Upper lobe of left lung (tissue), 6 donors: ENCODE measurements around the gene AGBL1. TPM values are rescaled to one million over a fixed set of nuclear protein-coding genes. Genes with fewer than 3 reads are reported as not detected.

Source experiments
- ATAC-seq, 2 donors: fragments of 200-7000 bp; cut with Tn5 transposase; one replicate each; pipeline ENCODE4 v1.9.1; 2022; ENCODE audit warnings: mild to moderate bottlenecking in 2 of 2, moderate library complexity in 2 of 2; ENCODE audit not compliant: low FRiP score in 2 of 2
- DNase-seq, 2 donors: peaks; one replicate each; pipeline ENCODE4 v3.0.0-alpha.2; 2019 to 2020
- H3K27ac ChIP-seq, 4 donors: fragments of 200-600 bp; sonication (generic); one replicate each; pipeline ENCODE4 v1.5.1; 2016 to 2019
- H3K27me3 ChIP-seq, 4 donors: fragments of 200-600 bp; sonication (generic); one replicate each; pipeline ENCODE4 v1.5.1; 2017 to 2019
- H3K36me3 ChIP-seq, 4 donors: fragments of 200-600 bp; sonication (generic); one replicate each; pipeline ENCODE4 v1.5.1; 2016 to 2019
- H3K4me1 ChIP-seq, 4 donors: fragments of 200-600 bp; sonication (generic); one replicate each; pipeline ENCODE4 v1.5.1; 2018 to 2019
- H3K4me3 ChIP-seq, 4 donors: fragments of 200-600 bp; sonication (generic); one replicate each; pipeline ENCODE4 v1.5.1; 2017 to 2019; ENCODE audit warnings: mild to moderate bottlenecking in 2 of 4, moderate library complexity in 1 of 4
- H3K9me3 ChIP-seq, 4 donors: fragments of 200-600 bp; sonication (generic); one replicate each; pipeline ENCODE4 v1.5.1; 2018 to 2019
- EP300 ChIP-seq, 4 donors: sonication (generic); formaldehyde crosslinking; IDR thresholded peaks; one replicate each; pipeline ENCODE4 v1.5.1; 2017; ENCODE audit warnings: antibody characterized with exemption in 4 of 4, control low read depth in 2 of 4
- POLR2A ChIP-seq, 4 donors: fragments of 450-650 bp; IDR thresholded peaks; one replicate each; pipeline ENCODE4 v1.5.1; 2016 to 2017; ENCODE audit warnings: antibody characterized with exemption in 4 of 4, mild to moderate bottlenecking in 2 of 4
- POLR2AphosphoS5 ChIP-seq, 2 donors: sonication (generic); formaldehyde crosslinking; IDR thresholded peaks; one replicate each; pipeline ENCODE4 v1.5.1; 2017; ENCODE audit warnings: antibody characterized with exemption in 2 of 2
- whole genome bisulfite sequencing, 2 donors: methylation state at CpG; one replicate each; pipeline ENCODE4 v1.1.5; 2017 to 2018; 5-methylcytosine and 5-hydroxymethylcytosine counted together
- total RNA-seq, 6 donors: library from RNA; depleted of rRNA in 4 of 6; stranded (reverse); fragments of >200 nt in 4 of 6; gene quantifications; one replicate each; pipeline versions ENCODE4 v1.1.0 to v1.2.1, GENCODE V29; 2016 to 2021
- TF ChIP-seq, protein P1 (sequence below), 6 experiments: fragments of 450-650 bp in 4 of 6; fragments of 200-600 bp in 2 of 6; sonication (generic) in 2 of 6; IDR thresholded peaks; one replicate each; pipeline ENCODE4 v1.5.1; 2016 to 2019; ENCODE audit warnings: antibody characterized with exemption in 6 of 6
- donor health status: DM: no; HTN: no; CAD: no; lungs with moderate emphysema.
- donor health status: DM: no; HTN: yes; CAD: no; lungs with severe emphysema.

Gene AGBL1
- total RNA-seq, 6 donors from 2014 or later, result 3.1 to 23.0 (median 14.5) TPM

DNA sequence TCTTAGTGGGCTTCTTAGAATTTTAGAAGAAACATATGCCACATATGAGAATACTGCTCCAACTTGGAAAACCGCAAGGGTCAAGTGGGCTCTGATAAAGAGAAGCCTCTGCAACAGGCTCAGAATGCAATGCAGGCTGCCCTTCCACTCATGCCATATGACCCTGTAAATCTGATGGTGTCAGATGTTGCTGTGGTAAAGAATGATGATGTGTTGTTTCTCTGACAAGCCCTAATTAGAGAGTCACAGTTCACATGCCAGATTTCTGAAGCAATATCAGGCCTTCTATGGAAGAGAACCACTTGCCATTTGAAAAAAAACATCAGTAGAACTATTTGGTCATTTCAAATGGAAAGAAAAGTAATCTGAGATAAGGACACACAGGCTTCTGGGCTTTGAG, 749.6 kb downstream of the AGBL1 start:
- DNase-seq (no peak), ATAC-seq (no peak)
- Histone ChIP-seq H3K27ac (no peak overlapping the region), H3K27me3 (no peaks in the 10 kb centered on the region), H3K36me3 (no peaks in the 10 kb centered on the region), H3K9me3 (no peaks in the 10 kb centered on the region), H3K4me1 (no peaks in the 10 kb centered on the region), H3K4me3 (no peak overlapping the region)
- no peak for TF ChIP-seq POLR2A (IDR thresholded peaks at IDR 0.05)
- TF ChIP-seq EP300 (IDR thresholded peaks at IDR 0.05), result no peak
- no peak for TF ChIP-seq POLR2AphosphoS5 (IDR thresholded peaks at IDR 0.05)
- TF ChIP-seq, protein P1, sequence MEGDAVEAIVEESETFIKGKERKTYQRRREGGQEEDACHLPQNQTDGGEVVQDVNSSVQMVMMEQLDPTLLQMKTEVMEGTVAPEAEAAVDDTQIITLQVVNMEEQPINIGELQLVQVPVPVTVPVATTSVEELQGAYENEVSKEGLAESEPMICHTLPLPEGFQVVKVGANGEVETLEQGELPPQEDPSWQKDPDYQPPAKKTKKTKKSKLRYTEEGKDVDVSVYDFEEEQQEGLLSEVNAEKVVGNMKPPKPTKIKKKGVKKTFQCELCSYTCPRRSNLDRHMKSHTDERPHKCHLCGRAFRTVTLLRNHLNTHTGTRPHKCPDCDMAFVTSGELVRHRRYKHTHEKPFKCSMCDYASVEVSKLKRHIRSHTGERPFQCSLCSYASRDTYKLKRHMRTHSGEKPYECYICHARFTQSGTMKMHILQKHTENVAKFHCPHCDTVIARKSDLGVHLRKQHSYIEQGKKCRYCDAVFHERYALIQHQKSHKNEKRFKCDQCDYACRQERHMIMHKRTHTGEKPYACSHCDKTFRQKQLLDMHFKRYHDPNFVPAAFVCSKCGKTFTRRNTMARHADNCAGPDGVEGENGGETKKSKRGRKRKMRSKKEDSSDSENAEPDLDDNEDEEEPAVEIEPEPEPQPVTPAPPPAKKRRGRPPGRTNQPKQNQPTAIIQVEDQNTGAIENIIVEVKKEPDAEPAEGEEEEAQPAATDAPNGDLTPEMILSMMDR (IDR thresholded peaks at IDR 0.05), result no peak
- 60 to 67% methylated on average over 1 of the region's 1 CpG for WGBS, 2 donors

DNA sequence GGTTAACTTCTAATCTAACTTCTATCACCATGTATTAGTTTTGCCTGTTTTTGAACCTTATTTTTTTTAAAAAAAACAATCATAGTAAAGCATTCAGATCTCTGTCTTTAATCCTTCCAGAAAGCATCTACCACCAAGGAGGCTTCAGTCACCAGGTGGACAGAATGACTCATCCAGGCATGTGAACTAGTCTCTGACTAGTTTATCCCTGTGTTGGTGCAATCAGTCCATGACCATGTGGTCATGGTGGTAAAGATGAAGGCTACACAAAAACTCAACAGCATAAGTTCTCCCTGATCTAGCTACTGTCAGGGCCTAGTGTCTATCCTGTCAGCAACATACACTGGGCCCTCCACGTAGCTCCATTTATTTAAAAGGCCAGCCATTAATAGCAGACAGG, 750.6 kb downstream of the AGBL1 start:
- Histone ChIP-seq H3K27me3 (no peaks in the 10 kb centered on the region), H3K27ac (no peak overlapping the region), H3K36me3 (no peaks in the 10 kb centered on the region), H3K4me3 (no peak overlapping the region), H3K9me3 (no peaks in the 10 kb centered on the region), H3K4me1 (no peaks in the 10 kb centered on the region)
- ATAC-seq (no peak), DNase-seq (no peak)
- TF ChIP-seq EP300 (IDR thresholded peaks at IDR 0.05), result no peak
- 74 to 95% methylated on average over 1 of the region's 1 CpG for WGBS, 2 donors

DNA sequence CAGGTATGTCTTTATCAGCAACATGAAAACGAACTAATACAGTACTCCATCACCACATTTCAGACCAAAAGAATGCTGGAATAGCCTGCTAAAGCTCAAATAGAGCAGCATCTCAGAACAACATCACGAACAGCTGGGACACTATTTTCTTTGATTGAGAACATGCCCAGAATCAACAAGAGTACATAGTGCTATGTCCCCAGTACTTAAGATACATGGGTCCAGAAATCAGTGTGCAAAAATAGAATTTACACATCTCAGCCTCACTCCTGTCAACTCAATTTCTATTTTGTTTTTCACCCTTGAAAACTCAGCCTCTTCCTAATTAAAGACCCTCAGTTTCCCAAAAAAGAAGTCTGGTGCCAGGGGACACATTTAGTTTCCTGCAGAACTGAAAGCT, 753.9 kb downstream of the AGBL1 start:
- Histone ChIP-seq H3K36me3 (no peaks in the 10 kb centered on the region), H3K27me3 (no peaks in the 10 kb centered on the region), H3K9me3 (no peaks in the 10 kb centered on the region), H3K4me3 (no peak overlapping the region), H3K27ac (no peak overlapping the region), H3K4me1 (no peaks in the 10 kb centered on the region)
- ATAC-seq (no peak), DNase-seq (no peak)
- 61 to 73% methylated on average over 2 of the region's 2 CpGs for WGBS, 2 donors
- TF ChIP-seq EP300 (IDR thresholded peaks at IDR 0.05) (no peak), POLR2A (IDR thresholded peaks at IDR 0.05) (no peak), POLR2AphosphoS5 (IDR thresholded peaks at IDR 0.05) (no peak)

DNA sequence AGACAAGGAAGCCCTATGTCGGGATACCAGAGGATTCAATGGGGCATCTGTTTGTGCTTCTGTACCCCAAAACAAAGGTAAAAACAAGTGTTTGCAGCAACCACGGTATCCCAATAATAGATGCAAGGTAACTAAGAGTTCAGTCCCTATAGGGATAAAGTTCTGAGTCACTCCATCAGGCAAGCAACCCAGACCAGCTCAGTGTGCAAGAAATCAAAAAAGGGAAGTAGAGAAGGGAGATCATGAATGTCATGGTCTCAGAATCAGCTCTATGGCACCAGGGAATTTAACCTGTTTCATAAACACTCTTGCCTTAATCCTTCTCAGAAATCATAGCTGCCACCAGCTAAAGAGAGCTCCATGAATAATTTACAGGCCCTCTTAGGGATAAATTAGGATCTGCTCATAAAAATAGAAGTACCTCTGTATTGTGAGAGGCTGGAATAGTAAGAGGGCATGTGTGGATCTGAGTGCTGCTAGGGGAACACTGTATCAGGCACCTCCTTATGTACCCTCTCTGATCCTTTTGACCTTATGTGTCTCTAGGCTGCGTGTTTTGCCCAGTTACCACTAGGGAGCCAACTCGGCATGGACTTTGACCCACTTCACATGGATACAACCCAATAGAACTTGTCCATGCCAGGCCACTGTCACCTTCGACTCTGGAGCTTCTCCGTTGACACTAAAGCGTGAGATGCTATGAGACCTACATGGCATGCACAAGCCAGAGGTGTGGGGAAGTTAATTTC, 754.6 kb downstream of the AGBL1 start:
- 77 to 93% methylated on average over 7 of the region's 7 CpGs for WGBS, 2 donors
- no peak for ATAC-seq

DNA sequence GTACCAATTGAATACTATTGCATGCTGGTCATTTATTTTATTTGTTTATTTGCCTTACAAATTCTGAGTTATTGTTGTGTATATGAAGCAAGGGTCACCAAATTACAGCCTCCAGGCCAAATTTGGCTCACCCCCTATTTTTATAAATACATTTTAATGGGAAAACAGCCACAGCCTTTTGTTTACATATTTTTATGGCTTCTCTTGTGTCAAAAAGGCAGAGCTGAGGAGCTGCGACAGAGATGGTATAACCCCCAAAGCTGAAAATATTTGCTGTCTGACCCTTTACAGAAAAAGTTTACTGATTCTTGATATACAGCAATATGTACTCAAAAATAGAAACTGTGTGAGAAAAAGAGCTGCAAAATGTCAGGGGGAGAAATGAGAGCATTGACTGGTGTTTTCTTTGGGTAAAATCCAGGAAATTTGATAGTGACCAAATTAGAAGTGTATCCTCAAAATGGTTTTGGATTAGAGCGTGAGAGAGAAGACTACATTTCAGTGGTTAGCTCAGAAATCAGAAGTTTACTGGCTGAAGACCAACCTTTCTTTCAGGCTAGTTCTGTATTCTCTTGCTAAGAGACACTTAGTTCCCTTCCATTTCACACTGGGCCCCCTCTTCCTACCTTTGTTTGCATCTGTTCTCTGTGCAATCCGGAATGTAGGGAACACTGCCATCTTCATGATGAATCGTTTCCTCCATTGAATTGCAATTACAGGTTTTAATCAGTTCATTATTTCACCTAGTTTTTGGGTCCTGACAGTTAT, 757.8 kb downstream of the AGBL1 start:
- H3K4me1 ChIP-seq, result no peaks in the 10 kb centered on the region
- H3K4me3 ChIP-seq, result no peak overlapping the region
- TF ChIP-seq POLR2A (IDR thresholded peaks at IDR 0.05), result no peak
- TF ChIP-seq POLR2AphosphoS5 (IDR thresholded peaks at IDR 0.05), result no peak
- TF ChIP-seq EP300 (IDR thresholded peaks at IDR 0.05), result no peak
- TF ChIP-seq, protein P1 (IDR thresholded peaks at IDR 0.05), result no peak
- no peaks in the 10 kb centered on the region for H3K27me3 ChIP-seq
- no peak for DNase-seq
- H3K9me3 ChIP-seq, result no peaks in the 10 kb centered on the region
- ATAC-seq, result no peak
- WGBS, 2 donors, result 40 to 51% methylated on average over 4 of the region's 4 CpGs
- H3K27ac ChIP-seq, result no peak overlapping the region
- H3K36me3 ChIP-seq, result no peaks in the 10 kb centered on the region

More for the DNA sequence above, 754.6 kb downstream of the AGBL1 start:
- H3K27me3 ChIP-seq, result no peaks in the 10 kb centered on the region
- no peaks in the 10 kb centered on the region for H3K9me3 ChIP-seq
- no peak for DNase-seq
- H3K4me1 ChIP-seq, result no peaks in the 10 kb centered on the region
- no peaks in the 10 kb centered on the region for H3K36me3 ChIP-seq
- TF ChIP-seq POLR2AphosphoS5 (IDR thresholded peaks at IDR 0.05) (no peak), EP300 (IDR thresholded peaks at IDR 0.05) (no peak), POLR2A (IDR thresholded peaks at IDR 0.05) (no peak)
- TF ChIP-seq, protein P1 (IDR thresholded peaks at IDR 0.05), result no peak
- H3K27ac ChIP-seq, result no peak overlapping the region
- H3K4me3 ChIP-seq, result no peak overlapping the region
